PFSK-1 (cell line): Measurements from ENCODE around the gene TMX3.

Source experiments
- FOXP2 ChIP-seq: optimal IDR thresholded peaks from 2 replicates; pipeline ENCODE3; 2011; ENCODE audit warnings: borderline replicate concordance, control low read depth, inconsistent platforms; ENCODE audit not compliant: insufficient read depth; ENCODE audit errors: extremely low read length, extremely low read depth
- POLR2AphosphoS5 ChIP-seq: IDR thresholded peaks from 2 replicates; pipeline ENCODE4 v1.6.1; 2012; ENCODE audit warnings: low read depth, mild to moderate bottlenecking, control low read depth, low read length, moderate library complexity
- SIN3A ChIP-seq: IDR thresholded peaks from 2 replicates; pipeline ENCODE4 v1.6.1; 2012; ENCODE audit warnings: mild to moderate bottlenecking, low read length, moderate library complexity, borderline replicate concordance; ENCODE audit not compliant: insufficient read depth
- TAF1 ChIP-seq: IDR thresholded peaks from 2 replicates; pipeline ENCODE4 v1.6.1; 2012; ENCODE audit warnings: low read length, control low read depth, borderline replicate concordance; ENCODE audit not compliant: insufficient read depth
- TF ChIP-seq, protein P1 (sequence below), 2 experiments: IDR thresholded peaks; 2 replicates each; pipeline versions ENCODE4 v1.6.1 to v1.8.0; 2011 to 2012; ENCODE audit warnings: low read depth in 2 of 2, low read length in 2 of 2, control low read depth in 1 of 2, inconsistent platforms in 1 of 2, mild to moderate bottlenecking in 1 of 2, moderate library complexity in 1 of 2; ENCODE audit not compliant: insufficient read depth in 1 of 2

DNA sequence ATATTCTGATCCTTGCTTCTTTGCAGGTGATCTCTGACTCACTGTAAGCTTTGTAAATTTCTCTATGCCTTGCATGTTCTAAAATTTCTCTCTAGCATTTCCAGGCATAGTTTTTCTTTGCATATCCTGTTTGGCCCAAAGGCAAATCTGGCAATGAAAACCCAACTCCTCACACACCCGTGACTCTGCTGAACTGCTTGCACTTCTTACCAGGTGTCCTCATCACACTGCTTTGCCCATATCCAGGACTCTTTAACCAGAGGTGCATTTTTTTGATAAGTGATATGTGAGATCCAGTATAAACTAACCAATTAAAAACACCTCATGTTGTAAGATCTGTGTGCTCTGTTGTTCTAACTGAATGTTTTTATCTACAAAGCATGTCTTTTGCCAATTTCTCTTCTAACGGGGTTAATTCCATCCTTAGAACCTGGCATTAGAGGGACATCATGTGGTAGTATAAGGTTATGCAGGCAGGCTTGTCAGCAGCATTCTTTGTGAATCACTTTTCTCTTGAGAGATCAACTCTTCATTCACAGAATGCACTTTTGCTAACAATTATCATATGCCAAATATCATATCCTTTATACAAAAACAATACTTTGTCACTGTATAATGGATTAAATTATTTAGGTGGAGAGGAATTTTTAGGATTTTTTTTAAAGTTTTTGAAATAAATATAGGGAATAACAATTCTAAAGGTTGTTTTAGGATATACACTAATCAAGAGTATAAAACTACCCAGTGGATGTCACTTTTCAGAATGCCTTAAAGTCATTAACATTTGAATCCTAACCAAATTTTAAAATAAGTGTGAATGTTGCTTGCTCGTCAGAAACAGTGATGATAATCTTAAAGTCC lies 20.8 kb upstream of the TMX3 start:
- TF ChIP-seq POLR2AphosphoS5 (no peak), SIN3A (no peak), TAF1 (no peak), FOXP2 (no peak)
- TF ChIP-seq, protein P1, sequence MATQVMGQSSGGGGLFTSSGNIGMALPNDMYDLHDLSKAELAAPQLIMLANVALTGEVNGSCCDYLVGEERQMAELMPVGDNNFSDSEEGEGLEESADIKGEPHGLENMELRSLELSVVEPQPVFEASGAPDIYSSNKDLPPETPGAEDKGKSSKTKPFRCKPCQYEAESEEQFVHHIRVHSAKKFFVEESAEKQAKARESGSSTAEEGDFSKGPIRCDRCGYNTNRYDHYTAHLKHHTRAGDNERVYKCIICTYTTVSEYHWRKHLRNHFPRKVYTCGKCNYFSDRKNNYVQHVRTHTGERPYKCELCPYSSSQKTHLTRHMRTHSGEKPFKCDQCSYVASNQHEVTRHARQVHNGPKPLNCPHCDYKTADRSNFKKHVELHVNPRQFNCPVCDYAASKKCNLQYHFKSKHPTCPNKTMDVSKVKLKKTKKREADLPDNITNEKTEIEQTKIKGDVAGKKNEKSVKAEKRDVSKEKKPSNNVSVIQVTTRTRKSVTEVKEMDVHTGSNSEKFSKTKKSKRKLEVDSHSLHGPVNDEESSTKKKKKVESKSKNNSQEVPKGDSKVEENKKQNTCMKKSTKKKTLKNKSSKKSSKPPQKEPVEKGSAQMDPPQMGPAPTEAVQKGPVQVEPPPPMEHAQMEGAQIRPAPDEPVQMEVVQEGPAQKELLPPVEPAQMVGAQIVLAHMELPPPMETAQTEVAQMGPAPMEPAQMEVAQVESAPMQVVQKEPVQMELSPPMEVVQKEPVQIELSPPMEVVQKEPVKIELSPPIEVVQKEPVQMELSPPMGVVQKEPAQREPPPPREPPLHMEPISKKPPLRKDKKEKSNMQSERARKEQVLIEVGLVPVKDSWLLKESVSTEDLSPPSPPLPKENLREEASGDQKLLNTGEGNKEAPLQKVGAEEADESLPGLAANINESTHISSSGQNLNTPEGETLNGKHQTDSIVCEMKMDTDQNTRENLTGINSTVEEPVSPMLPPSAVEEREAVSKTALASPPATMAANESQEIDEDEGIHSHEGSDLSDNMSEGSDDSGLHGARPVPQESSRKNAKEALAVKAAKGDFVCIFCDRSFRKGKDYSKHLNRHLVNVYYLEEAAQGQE (IDR thresholded peaks at IDR 0.05; ENCODE audit: insufficient read depth in 1 of 2, low read depth in 2 of 2, low read length in 2 of 2): no peak
